ENCODE data around the gene ADAMTS16. TPM values are rescaled to one million over a fixed set of nuclear protein-coding genes. Genes with fewer than 3 reads are reported as not detected.

Gene ADAMTS16
- total RNA-seq, 1 donor from 2014 or later, result 4.1 TPM

- Histone ChIP-seq H3K4me3 (no peak overlapping the region), H3K4me1 (no peaks in the 10 kb centered on the region), H3K27me3 (no peaks in the 10 kb centered on the region), H3K36me3 (no peaks in the 10 kb centered on the region), H3K27ac (no peak overlapping the region), H3K9ac (no peak overlapping the region), H3K79me2 (ENCODE audit: low read depth) (no peaks in the 10 kb centered on the region), H4K20me1 (ENCODE audit: low read depth) (no peaks in the 10 kb centered on the region), H2AFZ (replicated peaks) (no peak overlapping the region), H3K4me2 (no peak overlapping the region), H3F3A (ENCODE audit: low read depth) (no peaks in the 10 kb centered on the region), H3K9me3 (ENCODE audit: low read depth) (no peaks in the 10 kb centered on the region)
- Mint-ChIP-seq H3K27ac (no peak overlapping the region), H3K4me1 (no peaks in the 10 kb centered on the region), H3K27me3 (ENCODE audit: insufficient read depth, low read depth) (peaks cover 5% of the 10 kb centered on the region), H3K4me3 (no peak overlapping the region), H3K36me3 (no peaks in the 10 kb centered on the region), H3K9me3 (peaks cover 15% of the 10 kb centered on the region)
- no peak for DNase-seq (ENCODE audit: low spot score)
- TF ChIP-seq, protein P1, sequence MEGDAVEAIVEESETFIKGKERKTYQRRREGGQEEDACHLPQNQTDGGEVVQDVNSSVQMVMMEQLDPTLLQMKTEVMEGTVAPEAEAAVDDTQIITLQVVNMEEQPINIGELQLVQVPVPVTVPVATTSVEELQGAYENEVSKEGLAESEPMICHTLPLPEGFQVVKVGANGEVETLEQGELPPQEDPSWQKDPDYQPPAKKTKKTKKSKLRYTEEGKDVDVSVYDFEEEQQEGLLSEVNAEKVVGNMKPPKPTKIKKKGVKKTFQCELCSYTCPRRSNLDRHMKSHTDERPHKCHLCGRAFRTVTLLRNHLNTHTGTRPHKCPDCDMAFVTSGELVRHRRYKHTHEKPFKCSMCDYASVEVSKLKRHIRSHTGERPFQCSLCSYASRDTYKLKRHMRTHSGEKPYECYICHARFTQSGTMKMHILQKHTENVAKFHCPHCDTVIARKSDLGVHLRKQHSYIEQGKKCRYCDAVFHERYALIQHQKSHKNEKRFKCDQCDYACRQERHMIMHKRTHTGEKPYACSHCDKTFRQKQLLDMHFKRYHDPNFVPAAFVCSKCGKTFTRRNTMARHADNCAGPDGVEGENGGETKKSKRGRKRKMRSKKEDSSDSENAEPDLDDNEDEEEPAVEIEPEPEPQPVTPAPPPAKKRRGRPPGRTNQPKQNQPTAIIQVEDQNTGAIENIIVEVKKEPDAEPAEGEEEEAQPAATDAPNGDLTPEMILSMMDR (IDR thresholded peaks at IDR 0.05), result no peak
- no peak for TF ChIP-seq EZH2phosphoT487 (IDR thresholded peaks at IDR 0.05)
- no peak for TF ChIP-seq EZH2 (IDR thresholded peaks at IDR 0.05)
Measured at GRCh38 chr5:5116956-5117355, 23.2 kb upstream of the ADAMTS16 start.

DNA sequence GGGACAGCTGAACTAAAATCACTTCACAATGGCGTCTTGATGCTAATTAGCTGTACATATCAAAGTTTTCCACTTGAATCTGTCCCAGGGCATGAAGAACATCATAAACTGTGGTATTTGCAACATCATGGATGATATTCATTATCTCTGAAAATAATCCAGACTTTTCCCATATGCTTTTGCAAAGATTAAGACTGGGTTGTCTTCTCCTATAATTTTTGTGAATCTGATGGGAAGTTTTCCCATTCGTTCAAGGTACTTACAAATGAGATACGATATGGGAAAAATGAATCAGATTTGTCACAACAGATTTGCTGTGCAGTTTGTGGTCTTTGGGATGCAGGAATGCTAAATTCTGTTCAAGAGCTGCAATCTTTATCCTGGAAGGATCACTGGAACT, 17.4 kb upstream of the ADAMTS16 start:
- no peaks in the 10 kb centered on the region for H3K4me1 ChIP-seq
- no peaks in the 10 kb centered on the region for H3K27me3 ChIP-seq
- H3K36me3 ChIP-seq, result no peaks in the 10 kb centered on the region
- no peak for DNase-seq (ENCODE audit: low spot score)
- TF ChIP-seq, protein P1 (IDR thresholded peaks at IDR 0.05), result no peak
- no peak for TF ChIP-seq EZH2 (IDR thresholded peaks at IDR 0.05)
- H3K36me3 Mint-ChIP-seq, result no peaks in the 10 kb centered on the region
- H3K4me2 ChIP-seq, result no peak overlapping the region
- no peak overlapping the region for H2AFZ ChIP-seq (replicated peaks)
- H3K27me3 Mint-ChIP-seq (ENCODE audit: insufficient read depth, low read depth), result no peaks in the 10 kb centered on the region
- H3K4me3 ChIP-seq, result no peak overlapping the region
- no peak overlapping the region for H3K27ac ChIP-seq
- peaks cover 7% of the 10 kb centered on the region for H3K9me3 Mint-ChIP-seq
- no peaks in the 10 kb centered on the region for H3F3A ChIP-seq (ENCODE audit: low read depth)
- no peaks in the 10 kb centered on the region for H3K4me1 Mint-ChIP-seq
- H3K4me3 Mint-ChIP-seq, result no peak overlapping the region
- no peaks in the 10 kb centered on the region for H3K79me2 ChIP-seq (ENCODE audit: low read depth)
- no peak overlapping the region for H3K27ac Mint-ChIP-seq
- H3K9ac ChIP-seq, result no peak overlapping the region
- no peaks in the 10 kb centered on the region for H3K9me3 ChIP-seq (ENCODE audit: low read depth)
- no peaks in the 10 kb centered on the region for H4K20me1 ChIP-seq (ENCODE audit: low read depth)

- no peak for DNase-seq (ENCODE audit: low spot score)
Measured at GRCh38 chr5:5124231-5124630, 15.9 kb upstream of the ADAMTS16 start.

More at GRCh38 chr5:5124231-5124630, 15.9 kb upstream of the ADAMTS16 start:
- no peaks in the 10 kb centered on the region for H3K4me1 Mint-ChIP-seq
- TF ChIP-seq, protein P1 (IDR thresholded peaks at IDR 0.05), result no peak
- TF ChIP-seq EZH2phosphoT487 (IDR thresholded peaks at IDR 0.05) (no peak), EZH2 (IDR thresholded peaks at IDR 0.05) (no peak)
- no peaks in the 10 kb centered on the region for H4K20me1 ChIP-seq (ENCODE audit: low read depth)
- H2AFZ ChIP-seq (replicated peaks), result no peak overlapping the region
- peaks cover under 1% of the 10 kb centered on the region for H3K9me3 Mint-ChIP-seq
- no peak overlapping the region for H3K27ac ChIP-seq
- no peak overlapping the region for H3K4me3 ChIP-seq
- no peaks in the 10 kb centered on the region for H3K36me3 Mint-ChIP-seq
- no peaks in the 10 kb centered on the region for H3K79me2 ChIP-seq (ENCODE audit: low read depth)
- H3K27ac Mint-ChIP-seq, result no peak overlapping the region
- no peaks in the 10 kb centered on the region for H3K9me3 ChIP-seq (ENCODE audit: low read depth)
- no peaks in the 10 kb centered on the region for H3K27me3 Mint-ChIP-seq (ENCODE audit: insufficient read depth, low read depth)
- H3K36me3 ChIP-seq, result no peaks in the 10 kb centered on the region
- H3K4me3 Mint-ChIP-seq, result no peak overlapping the region
- H3K27me3 ChIP-seq, result no peaks in the 10 kb centered on the region
- H3F3A ChIP-seq (ENCODE audit: low read depth), result no peaks in the 10 kb centered on the region
- H3K9ac ChIP-seq, result no peak overlapping the region
- no peak overlapping the region for H3K4me2 ChIP-seq
- H3K4me1 ChIP-seq, result no peaks in the 10 kb centered on the region

Data from neural progenitor cell (in vitro differentiated cells).